Measurements from ENCODE around the gene UACA. TPM values are rescaled to one million over a fixed set of nuclear protein-coding genes. Genes with fewer than 3 reads are reported as not detected.
"Not testable (repeated sequence)": the region's sequence is repeated elsewhere in the genome, so short reads cannot be mapped to it uniquely, and the experiment has no call there.

UACA gene
- total and polyA plus RNA-seq, 2 donors from 2014 or later: 49.6 to 92.7 TPM

GRCh38 chr15:70810916-70811578, 47.7 kb upstream of the UACA start:
- DNase-seq: no peak
- FAIRE-seq: no peak
- no peak for TF ChIP-seq CTCF (IDR thresholded peaks at IDR 0.05; ENCODE audit: borderline replicate concordance, extremely low read depth, insufficient read depth)
- Histone ChIP-seq H3K27ac (ENCODE audit: low read depth in 2 of 2, low read length in 2 of 2) (no peak overlapping the region), H3K4me1 (ENCODE audit: control insufficient read depth in 2 of 3, insufficient read depth in 2 of 3, low read depth in 1 of 3, low read length in 3 of 3) (peaks cover 0 to 12% (median 9%) of the 10 kb centered on the region in 3 donors), H3K9ac (ENCODE audit: low read length in 3 of 3) (no peak overlapping the region), H3K27me3 (ENCODE audit: control insufficient read depth, insufficient read depth, low read length) (no peaks in the 10 kb centered on the region), H3K36me3 (ENCODE audit: control insufficient read depth in 2 of 3, insufficient read depth in 3 of 3, low read length in 3 of 3) (no peaks in the 10 kb centered on the region), H3K4me3 (ENCODE audit: low read length in 3 of 3) (no peak overlapping the region), H3K9me3 (ENCODE audit: control insufficient read depth in 2 of 3, insufficient read depth in 1 of 3, low read length in 3 of 3) (no peaks in the 10 kb centered on the region)
- intact Hi-C loops (cut with DNase I): loop anchor here (10.0 kb wide), 1 partner anchor 136 kb away; no protein-coding TSS in a partner anchor

- DNase-seq: peak in 2 of 5 donors; percentile 50 to 91
- Histone ChIP-seq H3K4me3 (ENCODE audit: low read length in 3 of 3) (no peak overlapping the region), H3K9ac (ENCODE audit: low read length in 3 of 3) (no peak overlapping the region), H3K4me1 (ENCODE audit: control insufficient read depth in 2 of 3, insufficient read depth in 2 of 3, low read depth in 1 of 3, low read length in 3 of 3) (peaks cover 0 to 12% (median 9%) of the 10 kb centered on the region in 3 donors), H3K27me3 (ENCODE audit: control insufficient read depth, insufficient read depth, low read length) (no peaks in the 10 kb centered on the region), H3K27ac (ENCODE audit: low read depth in 2 of 2, low read length in 2 of 2) (peak overlapping the region; percentile 39 to 72), H3K36me3 (ENCODE audit: control insufficient read depth in 2 of 3, insufficient read depth in 3 of 3, low read length in 3 of 3) (no peaks in the 10 kb centered on the region), H3K9me3 (ENCODE audit: control insufficient read depth in 2 of 3, insufficient read depth in 1 of 3, low read length in 3 of 3) (no peaks in the 10 kb centered on the region)
- intact Hi-C loops (cut with DNase I): no loop called here
- TF ChIP-seq CTCF (IDR thresholded peaks at IDR 0.05; ENCODE audit: borderline replicate concordance, extremely low read depth, insufficient read depth): no peak
- no peak for FAIRE-seq
Observed at GRCh38 chr15:70806992-70807712, 43.8 kb upstream of the UACA start.

GRCh38 chr15:70804388-70804787, 41.0 kb upstream of the UACA start:
- H3K27me3 ChIP-seq (ENCODE audit: control insufficient read depth, insufficient read depth, low read length); intact Hi-C loops (cut with DNase I); H3K9me3 ChIP-seq (ENCODE audit: control insufficient read depth in 2 of 3, insufficient read depth in 1 of 3, low read length in 3 of 3); H3K9ac ChIP-seq (ENCODE audit: low read length in 3 of 3); H3K4me3 ChIP-seq (ENCODE audit: low read length in 3 of 3); H3K27ac ChIP-seq (ENCODE audit: low read depth in 2 of 2, low read length in 2 of 2); FAIRE-seq; H3K36me3 ChIP-seq (ENCODE audit: control insufficient read depth in 2 of 3, insufficient read depth in 3 of 3, low read length in 3 of 3); DNase-seq: not testable (repeated sequence)
- peaks cover 3 to 18% (median 16%) of the 10 kb centered on the region in 3 donors for H3K4me1 ChIP-seq (ENCODE audit: control insufficient read depth in 2 of 3, insufficient read depth in 2 of 3, low read depth in 1 of 3, low read length in 3 of 3)

GRCh38 chr15:70802629-70803028, 39.3 kb upstream of the UACA start:
- FAIRE-seq (no peak), DNase-seq (no peak)
- Histone ChIP-seq H3K27me3 (ENCODE audit: control insufficient read depth, insufficient read depth, low read length) (no peaks in the 10 kb centered on the region), H3K9ac (ENCODE audit: low read length in 3 of 3) (no peak overlapping the region), H3K27ac (ENCODE audit: low read depth in 2 of 2, low read length in 2 of 2) (no peak overlapping the region), H3K4me3 (ENCODE audit: low read length in 3 of 3) (no peak overlapping the region), H3K9me3 (ENCODE audit: control insufficient read depth in 2 of 3, insufficient read depth in 1 of 3, low read length in 3 of 3) (no peaks in the 10 kb centered on the region), H3K4me1 (ENCODE audit: control insufficient read depth in 2 of 3, insufficient read depth in 2 of 3, low read depth in 1 of 3, low read length in 3 of 3) (peaks cover 3 to 26% (median 15%) of the 10 kb centered on the region in 3 donors), H3K36me3 (ENCODE audit: control insufficient read depth in 2 of 3, insufficient read depth in 3 of 3, low read length in 3 of 3) (no peaks in the 10 kb centered on the region)
- intact Hi-C loops (cut with DNase I): no loop called here
- TF ChIP-seq CTCF (IDR thresholded peaks at IDR 0.05; ENCODE audit: borderline replicate concordance, extremely low read depth, insufficient read depth): no peak
